COLO829 (cell line): ENCODE measurements around the gene KIF7.

Source experiments
- DNase-seq: peaks from one replicate; pipeline ENCODE4 v3.0.0; 2012; ENCODE audit warnings: low spot score

KIF7 gene

DNA sequence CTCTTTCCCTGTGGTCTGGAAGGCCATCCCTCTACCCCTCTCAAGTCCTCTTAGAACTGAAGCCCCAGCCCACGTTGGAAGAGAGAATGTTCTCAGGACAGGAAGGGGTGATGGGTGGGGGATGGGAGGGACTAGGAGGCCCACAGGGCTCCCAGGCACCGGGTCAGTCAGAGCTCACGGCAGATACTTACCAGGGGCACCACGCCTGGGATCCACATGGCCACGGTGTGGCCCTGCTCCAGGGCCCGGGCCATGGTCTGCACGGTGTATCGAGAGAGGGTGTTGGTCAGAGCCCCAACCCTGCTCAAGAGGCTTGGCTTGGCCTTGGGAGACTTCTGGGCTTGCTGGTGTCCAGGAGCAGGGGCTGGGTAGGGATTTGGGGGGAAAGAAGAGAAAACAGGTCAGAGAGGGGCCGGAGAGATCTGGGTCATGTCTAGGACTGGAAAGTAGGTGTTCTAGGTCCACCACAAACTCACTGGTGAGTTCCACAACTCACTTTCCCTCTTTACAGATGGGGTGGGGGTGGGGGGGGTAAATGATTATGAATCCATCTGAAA is 14.1 kb upstream of the KIF7 start:
- no peak for DNase-seq

DNA sequence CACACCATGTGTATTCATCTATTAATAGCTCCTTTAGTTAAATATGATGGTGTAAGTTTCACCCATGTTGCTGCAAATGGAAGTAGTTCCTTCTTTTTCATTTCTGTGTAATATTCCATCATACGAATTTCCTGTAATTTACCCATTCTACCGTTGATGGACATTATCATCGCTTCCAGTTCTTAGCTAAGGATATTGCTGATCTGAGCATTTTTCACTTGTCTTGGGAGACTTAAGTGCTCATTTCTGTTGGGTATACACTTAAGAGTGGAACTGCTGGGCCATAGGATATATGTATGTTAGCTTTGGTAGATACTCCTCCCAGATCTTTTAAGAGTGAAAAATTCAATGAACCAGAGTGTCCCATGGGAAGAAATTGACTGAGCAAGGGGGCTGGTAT is 12.9 kb upstream of the KIF7 start:
- DNase-seq = no peak

DNA sequence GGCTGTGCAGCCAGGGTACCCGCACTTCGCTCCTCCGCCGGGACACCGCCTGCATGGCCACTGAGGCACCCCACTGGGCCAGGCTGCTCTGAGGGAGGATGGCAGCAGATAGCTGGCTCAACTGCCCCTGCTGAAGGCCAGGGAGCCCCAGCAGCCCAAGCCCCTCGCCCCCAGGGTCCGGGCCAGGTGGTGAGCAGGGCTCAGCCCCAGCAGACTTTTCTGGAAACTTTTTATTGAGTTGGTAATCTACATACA is 12.4 kb upstream of the KIF7 start:
- DNase-seq = no peak

DNA sequence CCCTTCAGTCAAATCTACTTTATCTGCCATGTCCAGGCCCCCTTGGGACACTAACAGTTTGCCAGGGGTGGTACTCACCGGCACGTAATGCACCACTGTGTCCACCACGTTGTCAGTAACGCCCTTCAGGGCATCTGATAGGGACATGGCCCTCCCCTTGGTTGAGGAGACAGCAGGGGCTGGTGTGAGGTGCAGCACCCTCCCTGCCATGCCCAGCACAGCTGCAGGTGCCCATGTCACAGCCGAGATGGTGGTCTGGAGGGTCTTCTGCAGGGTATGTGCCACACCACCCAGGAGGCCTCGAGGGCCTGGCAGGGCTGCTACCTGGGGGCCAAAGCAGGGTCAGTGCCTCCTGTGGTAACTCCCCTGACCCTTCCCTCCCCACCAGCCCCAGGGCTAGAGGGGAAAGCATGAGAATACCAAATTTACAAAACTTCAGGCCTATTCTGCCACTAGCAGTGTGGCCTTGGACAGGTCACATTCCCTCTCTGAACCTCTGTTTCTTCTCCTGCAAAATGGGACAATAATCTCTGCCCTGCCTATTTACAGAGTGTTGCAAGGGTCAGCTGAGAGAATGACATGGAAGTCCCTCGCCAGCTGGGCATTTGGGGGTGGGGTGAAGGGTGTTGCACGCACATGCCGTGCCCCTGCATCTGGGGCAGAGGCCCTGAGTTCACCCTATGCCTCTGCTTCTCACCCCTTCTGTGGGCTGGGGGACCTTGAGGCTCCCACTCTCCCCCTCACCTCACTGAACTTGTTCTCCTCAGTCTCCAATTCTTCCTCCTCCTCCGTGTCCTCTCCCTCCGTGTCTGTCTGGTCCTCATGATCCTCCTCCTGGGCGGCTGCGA is 11.8 kb upstream of the KIF7 start:
- no peak for DNase-seq

DNA sequence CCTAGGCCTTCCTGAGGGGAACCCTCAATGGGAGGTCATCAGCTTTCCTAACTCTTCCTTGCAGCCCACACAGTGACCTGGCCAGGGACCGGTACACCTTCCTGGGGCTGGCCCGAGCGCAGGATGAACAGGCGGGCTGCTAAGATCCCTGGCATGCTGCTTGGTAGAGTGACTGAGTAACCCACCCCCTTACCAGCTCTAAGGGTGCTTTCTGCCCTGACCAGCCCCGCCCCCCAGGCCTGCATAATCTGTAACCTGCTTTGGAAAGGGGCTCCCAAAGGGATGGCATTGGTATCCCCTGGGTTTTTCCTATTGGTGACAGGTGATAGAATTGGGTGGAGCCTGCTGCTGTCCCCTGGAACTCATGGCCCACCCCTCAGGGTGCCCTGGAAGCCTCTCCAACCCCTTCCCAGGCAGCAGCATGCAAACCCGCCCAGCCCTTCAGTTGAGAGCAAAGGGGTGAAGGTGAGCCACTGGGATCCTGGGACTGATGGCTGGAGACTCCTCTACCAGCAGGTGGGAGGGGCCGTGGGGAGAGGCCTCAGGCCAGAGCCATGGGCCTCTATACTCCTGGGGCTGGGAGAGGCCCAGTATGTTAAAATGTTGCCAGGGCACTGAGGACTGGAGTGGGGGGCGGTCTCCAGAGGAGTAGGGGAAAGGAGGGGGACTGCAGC is 11.1 kb upstream of the KIF7 start:
- no peak for DNase-seq

DNA sequence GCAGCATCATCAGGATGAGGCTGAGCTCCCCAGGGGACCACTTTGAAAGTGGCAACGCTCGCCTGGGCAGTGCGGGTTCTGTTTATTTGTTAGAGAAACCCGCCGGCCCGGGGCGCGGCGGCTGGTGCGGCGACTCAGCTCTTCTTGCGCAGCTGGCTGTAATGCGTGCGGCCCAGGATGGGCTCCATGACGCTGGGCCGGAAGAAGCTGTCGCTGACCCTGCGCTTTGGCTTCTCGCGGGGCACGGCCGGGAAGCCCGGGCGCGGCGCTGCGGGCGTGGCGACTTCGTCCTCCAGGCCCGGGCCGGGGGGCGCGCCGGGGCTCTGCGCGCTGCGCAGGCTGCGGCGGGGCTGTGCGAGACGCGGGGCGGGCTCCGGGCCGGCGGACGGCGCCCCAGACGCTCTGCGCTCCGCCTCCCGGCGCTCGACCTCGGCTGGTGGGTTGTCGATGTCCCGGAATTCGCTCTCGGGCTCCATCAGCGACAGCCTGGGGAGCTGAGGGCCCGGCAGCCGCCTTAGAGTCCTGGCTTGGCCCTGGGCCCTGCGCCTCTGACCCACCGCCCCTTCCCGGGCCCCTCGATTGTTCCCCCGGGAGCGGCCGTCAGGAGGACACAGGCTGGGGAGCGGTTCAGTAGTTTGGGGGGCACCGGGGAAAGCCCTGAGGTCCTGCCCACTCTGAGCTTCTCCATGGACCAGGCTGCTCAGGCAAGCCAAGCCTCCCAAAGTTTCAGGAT is 10.3 kb upstream of the KIF7 start:
- no peak for DNase-seq

DNA sequence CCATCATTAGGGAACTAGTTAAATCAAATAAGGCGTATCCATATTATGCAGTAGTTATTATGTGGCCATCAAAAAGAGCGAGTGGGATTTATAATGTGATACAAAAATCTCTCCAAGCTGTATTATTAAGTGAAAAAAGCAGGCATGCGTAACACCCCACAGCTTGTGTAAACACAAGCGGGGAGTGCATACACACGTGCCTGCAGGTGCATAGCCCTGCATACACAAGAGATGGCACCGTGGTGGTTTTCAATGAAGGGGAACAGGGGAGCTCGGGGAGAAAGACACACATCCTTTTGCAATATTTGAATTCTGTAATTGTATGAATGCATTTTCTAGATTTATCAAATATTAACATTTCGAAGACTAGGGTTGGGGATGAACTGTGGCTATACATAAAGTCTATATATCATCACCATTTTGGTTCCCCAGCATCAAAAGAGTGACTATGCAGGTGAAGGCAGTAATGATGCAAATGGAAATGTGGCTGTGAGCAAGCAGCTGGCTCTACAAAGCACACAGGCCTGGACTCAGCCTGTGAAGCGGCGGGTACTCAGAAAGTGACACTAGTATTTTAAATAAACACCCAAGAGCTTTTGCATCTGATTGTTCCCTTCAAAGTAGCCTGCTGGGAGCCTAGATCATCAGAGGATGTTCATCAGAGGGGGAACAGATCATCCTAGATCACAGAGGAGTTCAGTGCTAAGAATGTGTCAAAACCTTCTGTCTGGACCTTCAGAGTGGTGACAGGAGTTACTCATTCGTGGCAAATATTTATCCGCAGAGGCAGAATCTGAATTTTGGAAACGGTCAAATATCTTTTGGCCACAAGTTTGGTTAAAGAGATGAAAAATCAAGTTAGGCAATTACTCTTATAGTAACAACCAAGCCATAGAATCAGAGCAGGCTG is 9.4 kb upstream of the KIF7 start:
- DNase-seq = no peak

DNA sequence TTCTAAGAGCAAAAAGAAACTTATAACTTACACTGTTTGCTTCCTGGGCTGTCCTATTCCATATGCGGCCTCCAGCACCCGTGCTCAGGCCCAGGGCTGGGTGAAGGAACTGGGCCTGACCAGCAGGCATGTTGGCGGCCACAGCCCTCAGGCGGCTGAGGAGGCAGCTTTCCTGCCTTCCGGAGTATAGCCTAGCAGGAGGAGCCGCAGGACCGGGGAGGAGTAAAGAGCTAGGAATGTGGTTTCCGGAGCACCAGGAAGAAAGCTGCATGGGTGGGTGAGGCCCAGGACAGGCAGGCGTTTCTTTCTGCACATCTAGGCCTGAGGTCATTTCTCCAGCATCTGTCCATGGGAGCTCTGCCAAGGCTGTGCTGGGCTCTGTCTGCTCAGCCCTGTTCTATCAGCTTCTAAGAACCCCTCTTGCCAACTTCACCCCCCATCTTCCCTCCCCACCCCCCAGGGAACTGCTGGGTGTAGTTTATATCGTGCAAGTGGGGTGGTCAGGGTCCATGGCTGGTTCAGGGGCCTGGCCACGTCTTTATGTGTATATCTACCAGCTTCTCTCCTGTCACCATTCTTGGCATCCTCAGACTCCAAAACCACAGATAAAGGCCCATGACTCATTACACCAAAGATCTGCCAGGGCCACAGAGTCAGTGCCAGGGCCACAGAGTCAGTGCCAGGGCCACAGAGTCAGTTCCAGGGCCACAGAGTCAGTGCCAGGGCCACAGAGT is 7.8 kb upstream of the KIF7 start:
- peak; percentile 88 for DNase-seq

DNA sequence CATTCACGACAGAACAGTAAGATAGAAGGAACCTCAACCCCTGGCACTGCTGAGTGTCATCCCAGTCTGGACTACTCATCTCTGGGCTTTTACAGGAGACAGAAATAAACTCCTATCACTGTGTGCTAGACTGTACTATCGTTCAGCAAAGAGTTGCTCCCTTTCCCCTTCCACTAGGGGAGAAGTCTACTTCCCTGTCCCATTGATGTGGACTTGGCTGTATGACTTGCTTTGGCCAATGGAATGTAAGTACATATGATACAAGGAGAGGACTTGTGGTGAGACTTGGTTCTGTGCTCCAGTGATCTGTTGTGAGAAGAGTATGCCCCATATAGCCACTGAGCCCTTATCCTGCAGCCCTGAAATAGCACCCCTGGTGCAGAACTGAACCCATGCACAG is 5.3 kb upstream of the KIF7 start:
- no peak for DNase-seq

DNA sequence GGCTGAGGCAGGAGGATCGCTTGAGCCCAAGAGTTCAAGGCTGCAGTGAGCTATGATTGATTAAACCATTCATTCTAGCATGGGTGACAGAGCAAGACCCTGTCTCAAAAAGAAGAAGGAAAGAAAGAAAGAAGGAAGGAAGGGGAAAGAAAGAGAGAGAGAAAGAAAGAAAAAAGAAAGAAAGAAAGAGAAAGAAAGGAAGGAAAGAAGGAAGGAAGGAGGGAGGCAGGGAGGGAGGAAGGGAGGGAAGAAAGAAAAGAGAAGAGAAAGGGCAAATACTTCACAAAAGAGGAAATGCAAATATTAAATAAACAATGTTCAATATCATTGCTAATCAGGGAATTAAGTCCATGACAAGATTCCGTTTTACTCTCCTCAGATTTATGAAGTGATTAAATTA is 4.0 kb upstream of the KIF7 start:
- DNase-seq = no peak

DNA sequence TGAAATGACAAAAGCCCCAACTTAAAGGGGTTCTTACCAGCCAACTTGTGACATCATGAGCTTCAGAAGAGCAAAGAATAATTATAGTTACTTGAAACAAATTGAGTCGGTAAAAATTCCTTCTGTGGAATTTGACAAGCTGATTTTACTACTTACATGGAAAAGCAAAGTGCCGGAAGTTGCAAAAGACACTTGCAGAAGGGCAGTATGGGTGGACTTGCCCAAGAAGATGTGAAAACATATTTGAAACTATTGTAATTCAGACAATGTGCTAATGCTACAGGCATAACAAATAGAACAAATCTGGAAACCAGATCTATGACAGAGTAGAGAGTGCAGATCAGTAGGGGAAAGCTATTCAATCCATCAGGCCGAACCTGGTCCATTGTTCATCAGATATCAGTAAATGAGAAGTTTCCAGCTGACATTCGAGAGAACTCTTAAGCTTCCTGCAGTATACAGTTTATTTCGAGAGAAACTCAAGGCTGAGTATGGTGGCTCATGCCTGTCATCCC is 2.5 kb upstream of the KIF7 start:
- no peak for DNase-seq

DNA sequence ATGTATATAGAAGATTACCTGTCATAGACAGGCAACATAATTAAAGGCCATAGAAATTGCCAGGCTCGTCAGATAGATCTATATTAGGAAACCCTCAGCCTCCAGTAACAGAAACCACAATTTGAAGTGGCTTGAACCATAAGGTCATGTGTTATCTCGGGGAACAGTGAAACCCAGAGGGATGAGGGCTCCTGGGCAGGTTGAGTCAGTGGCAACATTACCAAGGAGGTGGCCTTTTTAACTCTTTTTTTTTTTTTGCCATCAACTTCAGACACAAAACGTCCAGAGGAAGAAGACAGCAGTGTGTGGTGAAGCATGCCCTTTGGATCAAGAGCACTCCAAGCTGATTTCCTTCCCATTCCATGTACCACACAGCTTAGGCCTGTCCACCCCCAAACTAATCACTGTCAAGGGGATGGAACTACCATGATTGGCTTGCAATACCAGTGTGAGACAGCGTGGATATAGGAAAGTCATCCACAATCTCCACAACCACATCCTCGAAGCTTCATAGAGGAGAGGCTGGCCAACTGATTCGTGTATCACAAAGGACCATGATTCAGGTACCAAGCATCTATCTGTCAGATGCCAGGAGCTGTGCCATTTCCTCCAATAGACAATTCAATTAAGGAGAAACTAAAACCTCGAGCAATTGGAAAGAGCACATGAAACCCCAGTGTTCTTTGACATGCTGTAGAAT is 999 bp upstream of the KIF7 start:
- no peak for DNase-seq

DNA sequence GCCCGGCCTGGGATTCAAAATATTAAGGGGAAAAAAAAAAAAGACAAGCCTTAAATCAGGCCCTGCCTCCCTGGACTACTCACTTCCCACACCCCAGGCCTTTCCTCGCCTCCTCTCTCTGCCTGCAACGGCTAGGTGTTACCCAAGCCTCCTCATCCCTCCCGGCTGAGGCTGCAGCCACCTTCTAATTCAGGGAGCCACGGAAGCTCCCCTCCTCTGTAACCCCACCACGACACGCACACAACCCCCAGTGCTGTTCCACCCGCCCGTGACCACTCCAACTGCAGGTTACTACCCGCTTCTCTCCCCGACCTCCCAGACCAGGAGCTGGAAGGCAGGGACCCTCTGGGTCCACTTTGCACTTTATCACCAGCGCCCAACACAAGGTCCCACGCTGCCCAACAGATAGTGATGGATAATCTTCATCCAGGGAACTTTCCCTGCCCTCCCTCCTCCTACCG is 936 bp downstream of the KIF7 start:
- no peak for DNase-seq

DNA sequence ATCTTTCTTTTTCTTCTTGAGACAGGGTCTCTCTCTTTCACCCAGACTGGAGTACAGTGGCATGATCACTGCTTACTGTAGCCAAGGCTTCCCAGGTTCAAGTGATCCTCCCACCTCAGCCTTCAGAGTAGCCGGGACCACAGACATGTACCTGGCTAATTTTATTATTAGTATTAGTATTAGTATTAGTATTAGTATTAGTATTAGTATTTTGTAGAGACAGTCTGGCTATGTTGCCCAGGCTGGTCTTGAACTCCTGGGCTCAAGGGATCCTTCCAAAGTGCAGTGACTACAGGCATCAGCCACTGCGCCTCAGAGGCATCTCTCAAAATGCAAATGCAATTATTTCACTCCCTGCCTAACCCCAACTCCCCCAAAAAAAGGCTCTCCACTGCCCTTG is 1.7 kb downstream of the KIF7 start:
- DNase-seq = no peak

DNA sequence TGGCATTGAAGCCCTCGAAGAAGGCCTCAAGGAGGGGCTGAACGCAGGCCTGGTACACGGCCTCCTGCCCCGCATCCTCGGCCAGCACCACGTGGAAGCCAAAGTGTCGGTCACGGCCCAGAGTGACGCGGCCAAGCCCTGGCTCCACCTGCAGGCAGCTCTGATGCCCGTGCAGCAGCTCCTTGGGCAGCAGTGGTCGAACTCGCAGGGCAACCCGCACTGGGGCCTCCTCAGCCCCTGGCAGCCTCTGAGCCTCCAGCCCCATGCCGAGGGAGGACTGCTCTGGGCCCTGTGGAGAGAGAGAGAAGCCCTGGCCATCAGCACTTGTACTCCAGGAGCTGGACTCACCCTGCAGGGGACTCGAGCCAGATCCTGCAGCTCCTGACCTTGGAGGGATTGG is 2.6 kb downstream of the KIF7 start:
- no peak for DNase-seq

DNA sequence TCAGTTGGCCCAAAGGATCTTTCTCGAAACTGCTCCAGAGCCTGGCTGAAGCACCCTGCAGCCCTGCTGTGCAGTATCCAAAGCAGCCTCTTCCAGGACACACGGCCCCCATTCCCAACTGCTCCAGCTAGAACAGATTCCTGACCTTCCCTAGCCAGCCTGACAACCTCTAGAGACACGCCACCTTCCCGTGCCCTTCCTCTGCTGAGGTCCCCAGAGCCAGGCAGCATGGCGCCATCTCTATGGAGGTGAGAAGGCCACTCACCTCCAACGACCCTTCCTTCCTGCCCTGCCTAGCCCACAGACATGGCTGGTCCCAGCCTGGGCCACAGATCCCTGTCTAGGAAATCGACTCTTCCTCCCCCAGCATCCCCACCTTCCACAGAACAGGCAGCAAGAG is 3.1 kb downstream of the KIF7 start:
- no peak for DNase-seq

DNA sequence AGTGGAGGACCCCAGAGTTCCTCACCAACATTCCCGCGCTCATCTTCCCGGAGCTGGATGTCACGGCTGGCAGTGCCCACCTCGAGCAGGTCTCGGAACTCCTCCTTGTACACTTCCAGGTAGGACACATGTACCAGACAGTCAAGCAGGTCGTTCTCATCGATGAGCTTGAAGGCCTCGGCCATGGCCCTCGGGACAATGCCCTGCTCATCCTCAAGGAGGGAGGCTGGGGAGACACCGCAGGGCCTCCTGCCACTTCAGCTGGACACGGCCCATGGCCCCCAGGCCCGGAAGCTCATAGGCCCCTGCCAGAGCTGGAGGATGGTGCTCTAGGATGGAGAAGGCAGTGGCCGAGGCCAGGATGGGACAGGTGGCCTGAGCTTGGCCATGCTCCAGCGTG is 5.6 kb downstream of the KIF7 start:
- DNase-seq = no peak

DNA sequence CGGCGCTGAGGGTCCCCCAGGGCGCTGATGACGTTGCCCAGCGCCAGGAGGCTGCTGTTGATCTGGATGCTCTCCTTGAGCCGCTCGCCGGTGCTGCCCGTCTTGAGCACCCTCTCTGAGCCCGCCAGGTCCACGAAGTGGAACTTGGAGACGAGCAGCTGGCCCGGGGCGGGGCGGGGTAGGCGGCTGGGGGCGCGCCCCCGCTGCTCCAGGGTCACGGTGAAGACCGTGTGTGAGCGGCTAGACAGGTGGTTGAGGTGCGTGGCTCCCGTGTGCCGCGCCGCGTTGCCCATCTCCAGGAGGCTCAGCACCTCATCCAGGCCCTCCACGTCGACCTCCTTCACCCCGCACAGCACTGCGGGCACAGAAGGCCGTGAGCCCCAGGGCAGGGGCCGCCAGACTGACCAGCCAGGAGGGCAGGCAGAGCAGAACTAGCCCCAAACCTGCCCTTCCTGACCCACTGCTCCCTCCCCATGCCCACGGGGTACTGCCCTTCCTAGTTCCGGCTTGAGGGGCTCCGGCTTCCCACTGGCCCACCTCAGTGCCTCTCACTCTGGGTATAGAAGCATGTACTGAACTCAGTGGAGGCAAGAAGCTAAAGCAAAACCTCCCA is 6.1 kb downstream of the KIF7 start:
- no peak for DNase-seq

DNA sequence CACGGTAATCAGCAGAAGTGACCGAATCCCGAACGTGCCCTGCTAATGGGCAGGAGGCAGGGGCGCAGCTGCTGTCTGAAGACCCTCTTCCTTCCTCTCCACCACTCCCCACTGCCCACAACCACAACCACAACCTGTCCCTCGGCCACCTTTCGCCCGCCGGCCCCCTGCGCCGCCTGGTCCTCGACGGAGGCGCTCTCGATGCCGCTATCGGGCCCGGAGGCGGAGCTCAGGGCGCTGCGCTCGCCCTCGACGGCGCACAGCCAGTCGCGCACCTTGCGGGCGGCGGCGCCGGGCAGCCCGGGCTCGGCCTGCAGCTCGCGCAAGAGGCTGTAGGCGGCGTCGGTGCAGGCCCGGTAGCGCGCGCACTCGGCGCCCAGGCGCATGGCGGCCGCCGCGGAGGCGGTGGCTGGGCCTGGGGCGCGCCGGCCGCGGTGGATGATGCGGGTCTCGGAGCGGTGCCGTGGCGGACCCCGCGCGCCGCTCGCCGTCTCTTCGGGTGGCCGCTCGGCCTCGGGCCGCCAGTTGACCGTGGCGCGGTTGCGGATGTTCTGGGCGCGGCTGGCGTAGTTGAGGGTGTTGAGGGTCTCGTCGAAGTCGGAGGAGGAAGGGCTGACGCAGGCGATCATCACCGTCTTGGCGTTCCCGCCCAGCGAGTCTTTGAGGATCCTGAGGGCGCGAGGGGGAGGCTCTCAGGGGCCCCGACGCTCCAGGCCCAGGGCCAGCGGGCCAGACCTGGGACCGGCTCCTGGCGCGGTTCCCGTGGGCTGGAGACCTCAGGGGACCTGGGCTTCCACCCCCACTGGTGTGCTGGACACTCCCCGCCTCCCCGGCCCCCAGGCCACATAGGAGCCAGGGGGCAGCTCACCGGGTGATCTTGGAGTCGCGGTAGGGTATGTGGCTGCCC is 6.9 kb downstream of the KIF7 start:
- DNase-seq = no peak
